ENCODE results near the gene PCNX4. TPM values are rescaled to one million over a fixed set of nuclear protein-coding genes. Genes with fewer than 3 reads are reported as not detected.

PCNX4 gene
- polyA plus RNA-seq, 1 experiment = 67.2 TPM

GRCh38 chr14:60064491-60065072 is 27.1 kb upstream of the PCNX4 start:
- POLR2A ChIA-PET = no interaction called here
- Histone ChIP-seq H3K27ac (ENCODE audit: low read depth, low read length) (no peak overlapping the region), H3K4me3 (ENCODE audit: low read depth, low read length) (no peak overlapping the region), H3K27me3 (ENCODE audit: control insufficient read depth, insufficient read depth, low read length) (no peaks in the 10 kb centered on the region), H3K9me3 (ENCODE audit: control insufficient read depth, insufficient read depth, low read length) (no peaks in the 10 kb centered on the region)
- CTCF ChIA-PET = interaction anchor here (1.0 to 4.9 kb wide), 11 partner anchors 9 to 498 kb away, joined by 3 to 188 read pairs (median 4); partner anchors contain the start of gene DHRS7
- peak; percentile 67 for TF ChIP-seq CTCF (IDR thresholded peaks at IDR 0.05; ENCODE audit: low read depth, low read length)
- DNase-seq (ENCODE audit: low read depth, low spot score) = peak; percentile 3

GRCh38 chr14:60067882-60068281 is 23.8 kb upstream of the PCNX4 start:
- Histone ChIP-seq H3K4me3 (ENCODE audit: low read depth, low read length) (no peak overlapping the region), H3K27me3 (ENCODE audit: control insufficient read depth, insufficient read depth, low read length) (no peaks in the 10 kb centered on the region), H3K27ac (ENCODE audit: low read depth, low read length) (no peak overlapping the region), H3K9me3 (ENCODE audit: control insufficient read depth, insufficient read depth, low read length) (no peaks in the 10 kb centered on the region)
- DNase-seq (ENCODE audit: low read depth, low spot score) = no peak
- ChIA-PET CTCF (interaction anchor here (1.2 to 4.9 kb wide), 3 partner anchors 103 to 282 kb away, joined by 4 to 188 read pairs (median 5); no protein-coding TSS in a partner anchor), POLR2A (no interaction called here)
- TF ChIP-seq CTCF (IDR thresholded peaks at IDR 0.05; ENCODE audit: low read depth, low read length) = no peak

- Histone ChIP-seq H3K9me3 (ENCODE audit: control insufficient read depth, insufficient read depth, low read length) (no peaks in the 10 kb centered on the region), H3K4me3 (ENCODE audit: low read depth, low read length) (no peak overlapping the region), H3K27ac (ENCODE audit: low read depth, low read length) (no peak overlapping the region), H3K27me3 (ENCODE audit: control insufficient read depth, insufficient read depth, low read length) (no peaks in the 10 kb centered on the region)
- peak; percentile 34; the same call in 1 of the 2 replicates for TF ChIP-seq CTCF (IDR thresholded peaks at IDR 0.05; ENCODE audit: low read depth, low read length)
- ChIA-PET POLR2A (no interaction called here), CTCF (interaction anchor here (1.0 to 1.8 kb wide), 4 partner anchors 9 to 115 kb away, joined by 3 to 8 read pairs (median 3); no protein-coding TSS in a partner anchor)
- DNase-seq (ENCODE audit: low read depth, low spot score) = no peak
These were observed 12.0 kb upstream of the PCNX4 start for GRCh38 chr14:60079723-60080122.

- ChIA-PET POLR2A (no interaction called here), CTCF (interaction anchor here (1.2 kb wide), 1 partner anchor 20 kb away, joined by 3 read pairs; no protein-coding TSS in a partner anchor)
- Histone ChIP-seq H3K27ac (ENCODE audit: low read depth, low read length) (no peak overlapping the region), H3K4me3 (ENCODE audit: low read depth, low read length) (no peak overlapping the region), H3K27me3 (ENCODE audit: control insufficient read depth, insufficient read depth, low read length) (no peaks in the 10 kb centered on the region), H3K9me3 (ENCODE audit: control insufficient read depth, insufficient read depth, low read length) (no peaks in the 10 kb centered on the region)
- DNase-seq (ENCODE audit: low read depth, low spot score) = no peak
- no peak for TF ChIP-seq CTCF (IDR thresholded peaks at IDR 0.05; ENCODE audit: low read depth, low read length)
These were observed 6.6 kb upstream of the PCNX4 start for GRCh38 chr14:60085085-60085484.

GRCh38 chr14:60085693-60086092 is 6.0 kb upstream of the PCNX4 start:
- DNase-seq (ENCODE audit: low read depth, low spot score) = no peak
- TF ChIP-seq CTCF (IDR thresholded peaks at IDR 0.05; ENCODE audit: low read depth, low read length) = no peak
- Histone ChIP-seq H3K27me3 (ENCODE audit: control insufficient read depth, insufficient read depth, low read length) (no peaks in the 10 kb centered on the region), H3K9me3 (ENCODE audit: control insufficient read depth, insufficient read depth, low read length) (no peaks in the 10 kb centered on the region), H3K27ac (ENCODE audit: low read depth, low read length) (no peak overlapping the region), H3K4me3 (ENCODE audit: low read depth, low read length) (no peak overlapping the region)
- ChIA-PET POLR2A (no interaction called here), CTCF (interaction anchor here (1.2 to 1.4 kb wide), 2 partner anchors 20 to 99 kb away, joined by 3 read pairs; no protein-coding TSS in a partner anchor)

Measured in AG04450 (cell line).